Amygdala (tissue), 56 donors: Measurements from ENCODE around the gene CCNA1.

ENCODE experiments used
- DNase-seq, 56 donors: peaks; one replicate each; lab custom pipeline; 2025; lab: John Stamatoyannopoulos, UW

CCNA1 gene

GRCh38 chr13:36432106-36432544 is at the start of gene CCNA1:
Gene CCNA1, plus strand, starts transcription at chr13:36432495. Its CDS starts 562 bp downstream, at chr13:36433057.
- DNase-seq = peak in 30 of 56 donors; percentile 11 to 63 (median 44)

GRCh38 chr13:36385489-36385888 is 46.8 kb upstream of the CCNA1 start:
- DNase-seq = no peak

- DNase-seq = no peak
Measured at GRCh38 chr13:36395280-36395679, 37.0 kb upstream of the CCNA1 start.

GRCh38 chr13:36405151-36405550 is 27.1 kb upstream of the CCNA1 start:
- no peak for DNase-seq

GRCh38 chr13:36412736-36413135 is 19.6 kb upstream of the CCNA1 start:
- DNase-seq = no peak

- no peak for DNase-seq
Measured at GRCh38 chr13:36413161-36413560, 19.1 kb upstream of the CCNA1 start.

- DNase-seq = no peak
Measured at GRCh38 chr13:36414461-36414860, 17.8 kb upstream of the CCNA1 start.

- no peak for DNase-seq
Measured at GRCh38 chr13:36417331-36417730, 15.0 kb upstream of the CCNA1 start.

- DNase-seq = no peak
Measured at GRCh38 chr13:36418022-36418805, 14.1 kb upstream of the CCNA1 start.

GRCh38 chr13:36420437-36420891 is 11.8 kb upstream of the CCNA1 start:
- peak in 44 of 56 donors; percentile 5 to 85 (median 44) for DNase-seq

GRCh38 chr13:36421447-36421846 is 10.8 kb upstream of the CCNA1 start:
- no peak for DNase-seq

GRCh38 chr13:36428086-36428485 is 4.2 kb upstream of the CCNA1 start:
- DNase-seq = no peak

GRCh38 chr13:36430247-36431203 is 1.8 kb upstream of the CCNA1 start:
- DNase-seq = peak in 3 of 56 donors; percentile 7 to 16 (median 15)

- DNase-seq = peak in 2 of 56 donors; percentile 14 to 19
Measured at GRCh38 chr13:36431204-36432105, 840 bp upstream of the CCNA1 start.

- DNase-seq = no peak
Measured at GRCh38 chr13:36436811-36437210, 4.5 kb downstream of the CCNA1 start.

GRCh38 chr13:36438594-36439483 is 6.5 kb downstream of the CCNA1 start:
- DNase-seq = no peak

GRCh38 chr13:36445278-36445677 is 13.0 kb downstream of the CCNA1 start:
- DNase-seq = no peak

- no peak for DNase-seq
Measured at GRCh38 chr13:36445891-36446351, 13.6 kb downstream of the CCNA1 start.

GRCh38 chr13:36447501-36447900 is 15.2 kb downstream of the CCNA1 start:
- DNase-seq = peak in 1 of 56 donors; percentile 5
